Urinary bladder (tissue), 4 donors: ENCODE results near the gene SPIN2B. TPM values are rescaled to one million over a fixed set of nuclear protein-coding genes. Genes with fewer than 3 reads are reported as not detected.
"Not testable (repeated sequence)": the region's sequence is repeated elsewhere in the genome, so short reads cannot be mapped to it uniquely, and the experiment has no call there.

ENCODE experiments used
- DNase-seq: peaks from one replicate; pipeline ENCODE4 v3.0.0-alpha.2; 2015; ENCODE audit errors: extremely low spot score
- H3K27ac ChIP-seq: one replicate; pipeline ENCODE4 v1.5.1; 2013; ENCODE audit warnings: low read depth, mild to moderate bottlenecking, moderate library complexity
- H3K36me3 ChIP-seq: one replicate; pipeline ENCODE4 v1.6.1; 2013; ENCODE audit warnings: mild to moderate bottlenecking, moderate library complexity; ENCODE audit not compliant: insufficient read depth
- H3K4me1 ChIP-seq: one replicate; pipeline ENCODE4 v1.6.1; 2013; ENCODE audit warnings: mild to moderate bottlenecking, moderate library complexity; ENCODE audit not compliant: insufficient read depth
- H3K4me3 ChIP-seq: one replicate; pipeline ENCODE4 v1.5.1; 2013; ENCODE audit warnings: low read depth, low read length
- WGBS: extraction: QIAGEN DNeasy Blood & Tissue Kit; methylation state at CpG from one replicate; pipeline ENCODE4 v1.1.7; 2013; 5-methylcytosine and 5-hydroxymethylcytosine counted together
- polyA plus RNA-seq: library from polyadenylated mRNA; stranded (reverse); fragments of 200-250 nt; gene quantifications from one replicate; pipeline ENCODE4 v1.2.3, GENCODE V29; 2013
- total RNA-seq: library from RNA; depleted of rRNA; stranded (reverse); fragments of >200 nt; gene quantifications from one replicate; pipeline ENCODE4 v1.2.3, GENCODE V29; 2014
- donor health status: healthy with polysubstance abuse.
- donor health status: healthy.

The SPIN2B gene
- total and polyA plus RNA-seq, 2 donors, result 11.9 to 14.7 TPM

- H3K4me3 ChIP-seq, result peak overlapping the region; percentile 70
- not testable (repeated sequence) for H3K36me3 ChIP-seq, H3K27ac ChIP-seq, H3K4me1 ChIP-seq, DNase-seq
- 0% methylated on average over 10 of the region's 12 CpGs for WGBS
Measured at GRCh38 chrX:57120619-57121161, 658 bp downstream of the SPIN2B start.

DNA sequence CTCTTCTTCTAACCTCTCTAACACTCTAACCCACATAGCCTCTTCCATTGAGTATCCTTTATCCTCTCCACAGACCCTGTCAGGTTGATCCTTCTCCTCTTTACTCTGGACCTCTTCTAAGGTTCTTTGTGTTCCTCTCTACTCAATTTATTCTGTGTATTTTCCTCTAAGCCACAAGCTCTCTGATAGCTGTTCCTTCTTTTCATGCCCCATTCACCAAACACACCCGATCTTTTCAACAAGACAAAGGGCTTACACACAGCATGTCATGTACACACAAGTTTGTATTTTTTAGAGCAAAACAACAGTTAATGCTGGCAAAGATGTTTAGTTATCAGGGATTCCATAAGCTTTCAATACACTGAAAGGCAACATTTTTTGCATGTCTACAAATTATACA, 1.9 kb downstream of the SPIN2B start:
- H3K4me3 ChIP-seq, result no peak overlapping the region
- WGBS, result 95% methylated on average over 1 of the region's 1 CpG
- no peak for DNase-seq
- no peak overlapping the region for H3K27ac ChIP-seq
- no peaks in the 10 kb centered on the region for H3K4me1 ChIP-seq
- H3K36me3 ChIP-seq, result no peaks in the 10 kb centered on the region

DNA sequence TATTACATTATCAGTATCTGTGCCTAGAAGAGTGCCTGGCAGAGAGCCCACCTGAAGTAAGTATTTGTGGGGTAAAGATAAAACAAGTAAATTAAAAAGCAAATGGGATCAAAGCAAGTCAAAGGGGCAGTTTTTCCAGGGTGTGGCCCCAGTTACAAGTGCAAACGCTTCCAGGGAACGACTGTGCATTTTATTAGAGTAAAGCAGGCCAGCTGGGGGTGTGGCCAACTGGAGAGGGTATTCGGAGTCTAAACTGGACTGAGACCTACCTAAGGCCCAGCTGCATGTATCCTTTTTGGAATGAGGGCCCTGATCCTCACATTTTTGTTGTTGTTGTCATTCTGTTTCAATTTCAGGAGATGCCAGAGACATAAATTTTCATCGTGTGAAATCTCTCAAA, 3.8 kb downstream of the SPIN2B start:
- not testable (repeated sequence) for DNase-seq, H3K4me1 ChIP-seq, H3K27ac ChIP-seq, H3K36me3 ChIP-seq, H3K4me3 ChIP-seq
- WGBS, result 44% methylated on average over 4 of the region's 4 CpGs

DNA sequence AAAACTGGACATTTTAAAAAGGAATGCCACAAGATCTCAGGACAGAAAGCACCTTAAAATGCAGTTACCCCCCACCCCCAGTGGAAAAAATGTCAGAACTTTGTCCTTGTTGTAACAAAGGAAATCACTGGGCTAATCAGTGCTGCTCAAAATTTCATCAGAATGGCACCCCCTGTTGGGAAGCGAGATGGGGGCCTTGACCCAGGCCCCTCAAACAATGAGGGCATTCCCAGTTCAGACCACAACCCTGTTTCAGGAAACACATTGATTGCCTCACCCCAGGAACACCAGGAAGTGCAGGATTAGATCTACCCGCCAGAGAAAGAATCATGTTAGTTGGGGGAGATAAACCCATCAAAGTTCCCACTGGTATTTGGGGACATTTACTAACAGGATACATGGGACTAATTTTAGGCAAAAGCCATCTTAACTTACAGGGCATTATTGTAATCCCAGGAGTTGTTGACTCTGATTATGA, 16.4 kb downstream of the SPIN2B start:
- 68% methylated on average over 2 of the region's 2 CpGs for WGBS
- no peak for DNase-seq

GRCh38 chrX:57104406-57104805, 16.9 kb downstream of the SPIN2B start:
- WGBS, result 65% methylated on average over 4 of the region's 4 CpGs
- H3K4me3 ChIP-seq, result no peak overlapping the region
- H3K36me3 ChIP-seq, result peaks cover 3% of the 10 kb centered on the region
- H3K4me1 ChIP-seq, result no peaks in the 10 kb centered on the region
- H3K27ac ChIP-seq, result no peak overlapping the region
- no peak for DNase-seq

More for the DNA sequence above, 16.4 kb downstream of the SPIN2B start:
- Histone ChIP-seq H3K36me3 (peaks cover 3% of the 10 kb centered on the region), H3K27ac (no peak overlapping the region), H3K4me1 (no peaks in the 10 kb centered on the region), H3K4me3 (no peak overlapping the region)

DNA sequence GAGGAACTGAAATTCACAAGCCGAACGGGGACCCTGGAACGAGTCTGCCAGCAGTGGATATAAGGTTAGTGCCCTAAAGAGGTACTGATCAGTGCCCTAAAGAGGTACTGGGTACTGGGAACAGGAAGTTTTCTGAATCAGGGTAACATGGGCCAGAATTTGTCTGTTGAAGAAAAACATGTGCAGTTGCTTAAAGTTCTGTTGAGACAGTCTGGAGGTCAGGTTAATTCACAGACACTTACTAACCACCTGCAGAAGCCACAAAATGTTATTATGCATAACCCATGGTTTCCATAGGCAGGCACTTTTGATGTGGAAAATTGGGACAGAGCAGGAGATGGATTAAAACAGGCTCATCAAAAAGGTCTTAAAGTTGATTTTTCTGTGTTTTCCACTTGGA, 17.9 kb downstream of the SPIN2B start:
- Histone ChIP-seq H3K36me3 (peaks cover 3% of the 10 kb centered on the region), H3K4me1 (no peaks in the 10 kb centered on the region), H3K27ac (no peak overlapping the region), H3K4me3 (no peak overlapping the region)
- no peak for DNase-seq
- 96% methylated on average over 3 of the region's 3 CpGs for WGBS

DNA sequence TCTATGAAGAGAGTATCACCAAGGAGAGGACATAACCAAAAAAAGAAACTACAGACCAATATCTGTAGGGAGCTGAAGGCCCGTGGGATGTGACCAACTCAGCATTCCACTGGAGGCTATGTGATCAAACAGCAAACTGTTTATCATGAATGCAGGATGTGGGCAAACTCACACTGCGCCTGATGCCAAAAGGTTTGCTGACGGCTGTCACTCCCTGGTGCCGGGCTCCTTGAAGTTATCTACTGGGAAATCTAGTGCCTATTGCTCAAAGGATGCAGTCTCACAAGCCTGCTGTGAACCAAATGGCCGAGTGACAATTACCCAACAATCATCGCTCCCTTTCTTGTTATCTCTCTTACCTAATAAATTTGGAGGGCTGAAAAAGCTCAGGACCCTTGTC, 18.4 kb downstream of the SPIN2B start:
- DNase-seq, H3K4me3 ChIP-seq, H3K4me1 ChIP-seq, H3K36me3 ChIP-seq, H3K27ac ChIP-seq: not testable (repeated sequence)
- 90% methylated on average over 6 of the region's 6 CpGs for WGBS

DNA sequence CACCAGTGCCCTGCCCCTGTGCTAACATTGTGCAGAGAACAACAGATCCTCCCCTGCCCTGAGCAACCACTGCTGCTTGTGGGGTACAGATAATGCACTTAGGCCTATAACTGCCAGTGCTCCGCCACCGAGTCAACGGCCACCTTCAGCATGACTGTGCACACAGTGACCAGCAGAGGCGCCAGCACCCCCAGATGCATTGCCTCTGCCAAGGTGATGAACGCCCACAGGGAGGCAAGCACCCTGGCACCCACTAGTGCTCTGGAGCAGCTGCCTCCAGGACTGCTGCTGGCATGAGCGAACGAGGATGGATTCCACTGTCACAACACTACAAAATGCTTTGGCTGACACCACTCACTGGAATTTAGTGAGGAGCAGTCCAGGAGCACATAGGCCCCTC, 38.2 kb downstream of the SPIN2B start:
- 95% methylated on average over 7 of the region's 7 CpGs for WGBS
- Histone ChIP-seq H3K4me3 (no peak overlapping the region), H3K36me3 (no peaks in the 10 kb centered on the region), H3K27ac (no peak overlapping the region), H3K4me1 (no peaks in the 10 kb centered on the region)
- no peak for DNase-seq

GRCh38 chrX:57074458-57074857, 46.9 kb downstream of the SPIN2B start:
- 89% methylated on average over 4 of the region's 4 CpGs for WGBS
- H3K4me1 ChIP-seq, result no peaks in the 10 kb centered on the region
- no peaks in the 10 kb centered on the region for H3K36me3 ChIP-seq
- H3K4me3 ChIP-seq, result no peak overlapping the region
- DNase-seq, result no peak
- H3K27ac ChIP-seq, result no peak overlapping the region

GRCh38 chrX:57070185-57070984, 51.0 kb downstream of the SPIN2B start:
- no peaks in the 10 kb centered on the region for H3K4me1 ChIP-seq
- H3K4me3 ChIP-seq, result no peak overlapping the region
- DNase-seq, result no peak
- H3K36me3 ChIP-seq, result no peaks in the 10 kb centered on the region
- H3K27ac ChIP-seq, result no peak overlapping the region
- 70% methylated on average over 32 of the region's 32 CpGs for WGBS

Other genes starting within 250 kb of the SPIN2B start
- 21.5 TPM for gene SPIN3, start 126.0 kb downstream of the SPIN2B start, total RNA-seq
- gene SPIN3, start 126.0 kb downstream of the SPIN2B start, polyA plus RNA-seq, result 11.2 TPM
- gene SPIN2A, start 15.8 kb upstream of the SPIN2B start, total RNA-seq, result 2.6 TPM
- 0.54 TPM for gene SPIN2A, start 15.8 kb upstream of the SPIN2B start, polyA plus RNA-seq
- 2.2 TPM for gene FAAH2, start 165.2 kb upstream of the SPIN2B start, total RNA-seq
- gene FAAH2, start 165.2 kb upstream of the SPIN2B start, polyA plus RNA-seq, result 1.4 TPM